NK-92 (cell line): Measurements from ENCODE around the gene MSX1.

Source experiments
- DNase-seq: peaks from one replicate; lab custom pipeline; 2025; ENCODE audit not compliant: unreplicated experiment; lab: John Stamatoyannopoulos, UW

The MSX1 gene

GRCh38 chr4:4857001-4857808 lies 2.3 kb upstream of the MSX1 start:
- no peak for DNase-seq

GRCh38 chr4:4857809-4858508 lies 1.5 kb upstream of the MSX1 start:
- DNase-seq: no peak

- no peak for DNase-seq
Observed at GRCh38 chr4:4858527-4859324, 739 bp upstream of the MSX1 start.

GRCh38 chr4:4859799-4860599 lies 534 bp downstream of the MSX1 start:
- DNase-seq: no peak

GRCh38 chr4:4860600-4861389 lies 1.3 kb downstream of the MSX1 start:
- no peak for DNase-seq

GRCh38 chr4:4861390-4862018 lies 2.0 kb downstream of the MSX1 start:
- no peak for DNase-seq

- DNase-seq: no peak
Observed at GRCh38 chr4:4862071-4862551, 2.6 kb downstream of the MSX1 start.

- no peak for DNase-seq
Observed at GRCh38 chr4:4862665-4863482, 3.4 kb downstream of the MSX1 start.

- no peak for DNase-seq
Observed at GRCh38 chr4:4864443-4864939, 5.0 kb downstream of the MSX1 start.

- DNase-seq: no peak
Observed at GRCh38 chr4:4864940-4865704, 5.7 kb downstream of the MSX1 start.

GRCh38 chr4:4865705-4866123 lies 6.2 kb downstream of the MSX1 start:
- no peak for DNase-seq

- no peak for DNase-seq
Observed at GRCh38 chr4:4866124-4866865, 6.8 kb downstream of the MSX1 start.

- no peak for DNase-seq
Observed at GRCh38 chr4:4866866-4867374, 7.5 kb downstream of the MSX1 start.

GRCh38 chr4:4867375-4868039 lies 8.0 kb downstream of the MSX1 start:
- DNase-seq: no peak

GRCh38 chr4:4868040-4868757 lies 8.7 kb downstream of the MSX1 start:
- no peak for DNase-seq
